ENCODE data around the gene PLCG2. TPM values are rescaled to one million over a fixed set of nuclear protein-coding genes. Genes with fewer than 3 reads are reported as not detected.

PLCG2 gene
- total and polyA plus RNA-seq, 2 of the 8 experiments (the other 6 are each of a cell fraction or from before 2014, with no cell fraction given) = 6.1 to 6.9 TPM

GRCh38 chr16:81995651-81996050, 216.6 kb downstream of the PLCG2 start:
- Histone ChIP-seq H3K18ac (ENCODE audit: extremely low read depth, low read length) (no peak overlapping the region), H3K4ac (replicated peaks; ENCODE audit: insufficient read length, low read depth, low read length) (no peak overlapping the region), H4K20me1 (replicated peaks in 1 of 2; ENCODE audit: control insufficient read depth in 1 of 2, insufficient read depth in 2 of 2, low read length in 2 of 2) (no peaks in the 10 kb centered on the region), H2BK5ac (ENCODE audit: low read depth, low read length) (no peak overlapping the region), H2BK15ac (ENCODE audit: low read length) (no peak overlapping the region), H3K23ac (ENCODE audit: insufficient read length) (no peak overlapping the region), H2AK5ac (ENCODE audit: low read depth, low read length) (no peak overlapping the region), H3K14ac (ENCODE audit: insufficient read length) (no peak overlapping the region), H3K79me1 (ENCODE audit: low read depth, low read length) (no peaks in the 10 kb centered on the region), H3K4me1 (replicated peaks in 1 of 4; ENCODE audit: control insufficient read depth in 3 of 4, insufficient read depth in 4 of 4, low read length in 3 of 4) (peaks cover 0 to 7% (median 0%) of the 10 kb centered on the region in 4 experiments; a peak in 2 of 7 replicates), H3K27me3 (replicated peaks in 1 of 4; ENCODE audit: control insufficient read depth in 3 of 4, extremely low read depth in 1 of 4, insufficient read depth in 3 of 4, low read length in 3 of 4) (no peaks in the 10 kb centered on the region), H2BK20ac (ENCODE audit: low read length) (no peak overlapping the region), H4K5ac (ENCODE audit: insufficient read length, low read depth, low read length) (no peak overlapping the region), H3K36me3 (ENCODE audit: control insufficient read depth in 2 of 4, insufficient read depth in 4 of 4, low read length in 3 of 4) (no peaks in the 10 kb centered on the region), H4K91ac (replicated peaks; ENCODE audit: insufficient read length, low read length) (no peak overlapping the region), H3K23me2 (ENCODE audit: low read depth, low read length) (no peaks in the 10 kb centered on the region), H3K56ac (replicated peaks; ENCODE audit: insufficient read length, low read depth, low read length) (no peak overlapping the region), H2AFZ (ENCODE audit: low read length) (no peak overlapping the region), H3K4me2 (ENCODE audit: insufficient read depth in 1 of 2, low read depth in 2 of 2, low read length in 2 of 2) (no peak overlapping the region), H3K9ac (replicated peaks in 1 of 4; ENCODE audit: extremely low read depth in 1 of 4, low read depth in 3 of 4, low read length in 3 of 4) (no peak overlapping the region), H3K4me3 (ENCODE audit: extremely low read depth in 1 of 4, insufficient read depth in 2 of 4, low read depth in 3 of 4, low read length in 4 of 4) (no peak overlapping the region), H2BK120ac (replicated peaks; ENCODE audit: low read depth, low read length) (no peak overlapping the region), H2BK12ac (ENCODE audit: low read depth, low read length) (no peak overlapping the region), H3K9me3 (ENCODE audit: insufficient read depth in 2 of 2, low read depth in 1 of 2, low read length in 1 of 2) (no peaks in the 10 kb centered on the region), H4K8ac (ENCODE audit: extremely low read depth, insufficient read depth, low read length) (no peak overlapping the region), H3K27ac (ENCODE audit: low read depth, low read length) (no peak overlapping the region), H3K79me2 (ENCODE audit: control insufficient read depth in 1 of 2, insufficient read depth in 2 of 2, low read length in 2 of 2) (no peaks in the 10 kb centered on the region)
- no peak for FAIRE-seq
- ChIA-PET CTCF (ENCODE audit: partially characterized antibody) (interaction anchor here (0.7 to 6.7 kb wide), 8 partner anchors 10 to 236 kb away, joined by 3 to 34 read pairs (median 6); no protein-coding TSS in a partner anchor), POLR2A (ENCODE audit: partially characterized antibody) (no interaction called here)
- WGBS, 2 experiments (ENCODE audit: extremely low coverage in 1 of 2, insufficient coverage in 1 of 2, insufficient read length in 1 of 2, insufficient replicate concordance in 2 of 2, low coverage in 1 of 2, low lambda C conversion rate in 2 of 2, missing lambda C conversion rate in 1 of 2) = 91% methylated on average over 3 of the region's 3 CpGs; no CpG with 5 or more reads in 1 of the 2 experiments
- DNase-seq (ENCODE audit: low read depth in 1 of 2, low spot score in 2 of 2) = no peak
- no peak for TF ChIP-seq ZNF274 (IDR thresholded peaks at IDR 0.05; ENCODE audit: borderline replicate concordance, extremely low read depth, low read length)
- no peak for TF ChIP-seq POLR2AphosphoS5 (IDR thresholded peaks at IDR 0.05; ENCODE audit: low read depth, low read length)
- no peak for TF ChIP-seq CREB1 (IDR thresholded peaks at IDR 0.05)
- TF ChIP-seq CBX5 (IDR thresholded peaks at IDR 0.05; ENCODE audit: low read depth, low read length) = no peak
- no peak for TF ChIP-seq RXRA (IDR thresholded peaks at IDR 0.05; ENCODE audit: insufficient read depth, low read depth, low read length)
- no peak for TF ChIP-seq POU5F1 (IDR thresholded peaks at IDR 0.05; ENCODE audit: low read depth, low read length)
- TF ChIP-seq SRF (IDR thresholded peaks at IDR 0.05; ENCODE audit: low read depth, low read length) = no peak
